Measurements from ENCODE around the gene KCNH3. TPM values are rescaled to one million over a fixed set of nuclear protein-coding genes. Genes with fewer than 3 reads are reported as not detected.

Gene KCNH3
- total RNA-seq, 5 donors from 2014 or later (not counting 1 experiment from before 2014, with no cell fraction given), result 3.4 to 8.0 (median 5.5) TPM

DNA sequence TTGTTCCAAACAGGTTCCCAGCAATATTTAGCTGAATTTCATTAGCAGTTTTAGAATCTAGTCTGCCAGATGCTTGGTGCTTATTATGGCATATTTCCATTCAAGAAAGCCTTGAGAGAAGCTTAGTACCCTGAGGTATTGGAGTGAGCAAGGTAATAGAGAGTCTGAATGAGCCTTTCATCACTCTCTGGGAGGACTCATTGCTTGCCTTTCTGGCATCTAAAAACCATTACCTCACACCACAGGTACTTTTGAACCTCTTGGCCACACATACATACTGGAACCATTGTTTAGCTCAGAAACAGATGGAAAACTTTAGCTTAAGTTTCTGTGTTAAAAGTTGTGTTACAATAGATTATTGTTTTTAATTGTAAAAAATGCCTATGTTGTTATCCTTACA, 27.4 kb upstream of the KCNH3 start:
- POLR2A ChIA-PET, result interaction anchor here in 1 of 2 donors (0.6 kb wide), 1 partner anchor 150 kb away, joined by 3 read pairs; no protein-coding TSS in a partner anchor
- Mint-ChIP-seq H3K4me1 (peaks cover 0 to 2% (median 0%) of the 10 kb centered on the region in 3 donors), H3K36me3 (peaks cover under 1% of the 10 kb centered on the region), H3K9me3 (no peaks in the 10 kb centered on the region), H3K27ac (no peak overlapping the region), H3K4me3 (no peak overlapping the region), H3K27me3 (no peaks in the 10 kb centered on the region)
- Histone ChIP-seq H3K36me3 (ENCODE audit: control insufficient read depth in 2 of 2, extremely low read depth in 1 of 2, insufficient read depth in 1 of 2, low read length in 1 of 2) (no peaks in the 10 kb centered on the region), H3K9me3 (no peaks in the 10 kb centered on the region), H3K27ac (ENCODE audit: low read length) (no peak overlapping the region), H3K4me1 (ENCODE audit: control insufficient read depth in 1 of 2, extremely low read depth in 1 of 2, insufficient read depth in 2 of 2, low read length in 2 of 2) (peaks cover 0 to 2% of the 10 kb centered on the region in 2 experiments), H3K4me3 (ENCODE audit: control insufficient read depth in 1 of 2, extremely low read depth in 1 of 2, low read length in 1 of 2) (no peak overlapping the region), H3K27me3 (replicated peaks in 1 of 2; ENCODE audit: control insufficient read depth in 2 of 2, extremely low read depth in 1 of 2, insufficient read depth in 2 of 2, low read length in 1 of 2) (no peaks in the 10 kb centered on the region)
- DNase-seq (no peak), ATAC-seq (replicated peaks in 1 of 4) (no peak)
- CTCF ChIA-PET, result interaction anchor here (0.6 to 8.3 kb wide), 8 partner anchors 9 to 260 kb away, joined by 3 to 209 read pairs (median 8); partner anchors contain the start of gene SPATS2 (in 1 of the 2)

DNA sequence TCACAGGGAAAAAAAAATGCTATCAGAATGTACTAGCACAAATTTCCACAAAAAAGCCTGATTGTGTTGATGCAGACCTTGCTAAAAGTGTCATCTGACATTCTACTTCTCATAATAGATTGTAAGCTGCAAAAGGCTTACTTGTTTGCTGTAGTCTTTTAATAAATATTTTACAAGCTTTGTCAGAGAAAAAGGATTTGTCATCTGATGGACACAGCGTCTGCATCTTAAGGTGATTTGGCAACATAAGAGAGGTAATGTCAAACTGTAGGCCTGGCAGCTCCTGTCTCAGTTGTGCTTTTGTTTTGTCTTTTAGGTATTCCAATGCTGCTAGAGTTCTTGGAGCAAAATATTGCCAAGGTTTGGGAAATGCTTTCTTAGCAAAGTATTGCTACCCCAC, 26.3 kb upstream of the KCNH3 start:
- DNase-seq, result no peak
- Mint-ChIP-seq H3K9me3 (no peaks in the 10 kb centered on the region), H3K4me1 (peaks cover 0 to 2% (median 0%) of the 10 kb centered on the region in 3 donors), H3K4me3 (no peak overlapping the region), H3K27me3 (no peaks in the 10 kb centered on the region), H3K36me3 (no peaks in the 10 kb centered on the region), H3K27ac (no peak overlapping the region)
- H3K36me3 ChIP-seq (ENCODE audit: control insufficient read depth in 2 of 2, extremely low read depth in 1 of 2, insufficient read depth in 1 of 2, low read length in 1 of 2), result no peaks in the 10 kb centered on the region
- peaks cover 0 to 2% of the 10 kb centered on the region in 2 experiments for H3K4me1 ChIP-seq (ENCODE audit: control insufficient read depth in 1 of 2, extremely low read depth in 1 of 2, insufficient read depth in 2 of 2, low read length in 2 of 2)
- POLR2A ChIA-PET, result interaction anchor here in 1 of 2 donors (0.7 kb wide), 1 partner anchor 154 kb away, joined by 8 read pairs; no protein-coding TSS in a partner anchor
- no peaks in the 10 kb centered on the region for H3K9me3 ChIP-seq
- CTCF ChIA-PET, result interaction anchor here (0.8 to 8.3 kb wide), 9 partner anchors 16 to 224 kb away, joined by 3 to 209 read pairs (median 9); partner anchors contain the start of genes DNAJC22 (in 1 of the 2) and TROAP (in 1 of the 2)
- no peak overlapping the region for H3K4me3 ChIP-seq (ENCODE audit: control insufficient read depth in 1 of 2, extremely low read depth in 1 of 2, low read length in 1 of 2)
- no peak overlapping the region for H3K27ac ChIP-seq (ENCODE audit: low read length)
- no peaks in the 10 kb centered on the region for H3K27me3 ChIP-seq (replicated peaks in 1 of 2; ENCODE audit: control insufficient read depth in 2 of 2, extremely low read depth in 1 of 2, insufficient read depth in 2 of 2, low read length in 1 of 2)
- WGBS (ENCODE audit: insufficient coverage), result 82% methylated on average over 1 of the region's 1 CpG
- no peak for ATAC-seq (replicated peaks in 1 of 4)

DNA sequence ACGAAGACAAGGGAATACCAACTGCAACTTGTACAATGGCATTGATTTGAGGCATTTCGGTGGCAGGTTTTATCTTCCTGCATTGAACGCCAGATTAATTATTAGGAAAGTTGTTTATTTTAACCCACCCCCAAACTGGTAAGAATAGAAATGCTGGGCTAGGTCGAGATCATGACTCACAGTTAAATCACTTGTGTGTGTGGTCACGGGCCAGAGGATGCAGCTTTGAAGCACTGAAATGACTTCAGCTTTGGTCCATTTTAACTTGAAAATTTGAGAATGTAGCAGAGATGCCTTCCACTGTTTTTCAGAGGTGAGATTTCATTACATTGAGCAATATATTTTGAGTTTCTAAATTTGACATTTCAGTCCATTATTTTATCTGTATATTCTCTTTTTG, 23.6 kb upstream of the KCNH3 start:
- Mint-ChIP-seq H3K36me3 (no peaks in the 10 kb centered on the region), H3K9me3 (no peaks in the 10 kb centered on the region), H3K4me3 (no peak overlapping the region), H3K27ac (no peak overlapping the region), H3K27me3 (no peaks in the 10 kb centered on the region), H3K4me1 (peaks cover 0 to 2% (median 0%) of the 10 kb centered on the region in 3 donors)
- DNase-seq, result no peak
- ChIA-PET POLR2A (interaction anchor here in 1 of 2 donors (0.6 kb wide), 1 partner anchor 104 kb away, joined by 3 read pairs; no protein-coding TSS in a partner anchor), CTCF (interaction anchor here (0.6 to 8.3 kb wide), 12 partner anchors 20 to 226 kb away, joined by 3 to 209 read pairs (median 12); partner anchors contain the start of genes DNAJC22 (in 1 of the 2) and SPATS2 (in 1 of the 2))
- Histone ChIP-seq H3K27me3 (replicated peaks in 1 of 2; ENCODE audit: control insufficient read depth in 2 of 2, extremely low read depth in 1 of 2, insufficient read depth in 2 of 2, low read length in 1 of 2) (no peaks in the 10 kb centered on the region), H3K4me3 (ENCODE audit: control insufficient read depth in 1 of 2, extremely low read depth in 1 of 2, low read length in 1 of 2) (no peak overlapping the region), H3K36me3 (ENCODE audit: control insufficient read depth in 2 of 2, extremely low read depth in 1 of 2, insufficient read depth in 1 of 2, low read length in 1 of 2) (no peaks in the 10 kb centered on the region), H3K27ac (ENCODE audit: low read length) (no peak overlapping the region), H3K9me3 (no peaks in the 10 kb centered on the region), H3K4me1 (ENCODE audit: control insufficient read depth in 1 of 2, extremely low read depth in 1 of 2, insufficient read depth in 2 of 2, low read length in 2 of 2) (peaks cover 0 to 2% of the 10 kb centered on the region in 2 experiments)
- ATAC-seq (replicated peaks in 1 of 4), result no peak
- WGBS (ENCODE audit: insufficient coverage), result 83% methylated on average over 1 of the region's 5 CpGs

DNA sequence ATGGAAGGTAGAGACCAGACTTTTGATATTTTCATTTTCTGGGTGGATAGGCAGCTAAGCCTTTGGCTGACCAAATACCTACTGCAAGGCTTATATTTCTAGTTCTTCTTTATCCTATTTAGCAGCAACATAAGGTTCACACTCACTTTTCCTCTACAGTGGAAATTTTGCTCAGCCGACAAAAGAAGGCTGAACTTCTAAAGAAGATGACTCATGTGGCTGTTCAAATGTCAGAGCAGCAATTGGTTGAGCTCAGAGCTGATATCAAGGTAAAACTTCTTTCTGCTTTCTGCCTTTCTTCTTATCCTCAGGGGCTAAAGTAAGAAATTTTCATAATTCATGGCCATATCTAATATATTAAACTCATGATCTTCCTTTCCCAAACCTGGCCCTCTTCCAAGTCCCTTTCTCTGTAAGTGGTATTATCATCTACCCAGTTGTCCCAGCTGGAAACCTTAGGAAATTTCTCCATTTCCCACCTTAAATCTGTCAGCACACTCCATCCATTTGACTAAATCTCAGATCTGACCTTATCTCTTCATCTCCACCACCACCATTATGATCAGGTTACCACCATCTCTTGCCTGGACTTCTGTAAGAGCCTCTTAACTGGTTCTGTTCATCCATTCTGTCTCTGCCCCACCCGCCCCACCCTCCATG, 19.8 kb upstream of the KCNH3 start:
- Mint-ChIP-seq H3K27me3 (no peaks in the 10 kb centered on the region), H3K36me3 (peaks cover 9% of the 10 kb centered on the region), H3K4me1 (no peaks in the 10 kb centered on the region), H3K4me3 (no peak overlapping the region), H3K9me3 (no peaks in the 10 kb centered on the region), H3K27ac (no peak overlapping the region)
- DNase-seq (no peak), ATAC-seq (replicated peaks in 1 of 4) (no peak)
- Histone ChIP-seq H3K36me3 (ENCODE audit: control insufficient read depth in 2 of 2, extremely low read depth in 1 of 2, insufficient read depth in 1 of 2, low read length in 1 of 2) (no peaks in the 10 kb centered on the region), H3K27me3 (replicated peaks in 1 of 2; ENCODE audit: control insufficient read depth in 2 of 2, extremely low read depth in 1 of 2, insufficient read depth in 2 of 2, low read length in 1 of 2) (no peaks in the 10 kb centered on the region), H3K27ac (ENCODE audit: low read length) (no peak overlapping the region), H3K4me1 (ENCODE audit: control insufficient read depth in 1 of 2, extremely low read depth in 1 of 2, insufficient read depth in 2 of 2, low read length in 2 of 2) (no peaks in the 10 kb centered on the region), H3K9me3 (no peaks in the 10 kb centered on the region), H3K4me3 (ENCODE audit: control insufficient read depth in 1 of 2, extremely low read depth in 1 of 2, low read length in 1 of 2) (no peak overlapping the region)
- ChIA-PET CTCF (interaction anchor here (0.6 to 3.3 kb wide), 5 partner anchors 161 to 235 kb away, joined by 3 to 19 read pairs (median 3); no protein-coding TSS in a partner anchor), POLR2A (no interaction called here)
- no CpG with 5 or more reads among the region's 2 CpGs for WGBS (ENCODE audit: insufficient coverage)

DNA sequence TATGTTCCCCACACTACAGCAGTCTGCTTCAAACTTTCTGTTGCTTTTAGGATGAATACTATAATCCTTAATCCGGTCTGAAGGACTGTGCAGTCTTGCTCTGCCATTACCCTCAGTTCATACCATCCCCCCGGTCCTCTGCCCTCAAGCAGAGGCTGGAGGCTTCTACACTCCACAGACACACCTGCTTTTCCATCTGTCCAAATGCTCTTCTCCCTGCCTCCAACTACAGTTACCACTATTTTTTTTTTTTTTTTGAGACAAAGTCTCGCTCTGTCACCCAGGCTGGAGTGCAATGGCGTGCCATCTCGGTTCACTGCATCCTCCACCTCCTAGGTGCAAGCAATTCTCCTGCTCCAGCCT, 19.3 kb upstream of the KCNH3 start:
- no peak overlapping the region for H3K27ac ChIP-seq (ENCODE audit: low read length)
- Mint-ChIP-seq H3K4me3 (no peak overlapping the region), H3K27me3 (no peaks in the 10 kb centered on the region), H3K36me3 (peaks cover 10% of the 10 kb centered on the region), H3K27ac (no peak overlapping the region), H3K9me3 (no peaks in the 10 kb centered on the region), H3K4me1 (no peaks in the 10 kb centered on the region)
- no peak for ATAC-seq (replicated peaks in 1 of 4)
- WGBS (ENCODE audit: insufficient coverage), result 100% methylated on average over 2 of the region's 5 CpGs
- no peaks in the 10 kb centered on the region for H3K27me3 ChIP-seq (replicated peaks in 1 of 2; ENCODE audit: control insufficient read depth in 2 of 2, extremely low read depth in 1 of 2, insufficient read depth in 2 of 2, low read length in 1 of 2)
- ChIA-PET CTCF (interaction anchor here in 1 of 2 donors (0.7 kb wide), 1 partner anchor 236 kb away, joined by 3 read pairs; no protein-coding TSS in a partner anchor), POLR2A (no interaction called here)
- H3K4me1 ChIP-seq (ENCODE audit: control insufficient read depth in 1 of 2, extremely low read depth in 1 of 2, insufficient read depth in 2 of 2, low read length in 2 of 2), result no peaks in the 10 kb centered on the region
- no peaks in the 10 kb centered on the region for H3K36me3 ChIP-seq (ENCODE audit: control insufficient read depth in 2 of 2, extremely low read depth in 1 of 2, insufficient read depth in 1 of 2, low read length in 1 of 2)
- H3K4me3 ChIP-seq (ENCODE audit: control insufficient read depth in 1 of 2, extremely low read depth in 1 of 2, low read length in 1 of 2), result no peak overlapping the region
- no peak for DNase-seq
- H3K9me3 ChIP-seq, result no peaks in the 10 kb centered on the region

DNA sequence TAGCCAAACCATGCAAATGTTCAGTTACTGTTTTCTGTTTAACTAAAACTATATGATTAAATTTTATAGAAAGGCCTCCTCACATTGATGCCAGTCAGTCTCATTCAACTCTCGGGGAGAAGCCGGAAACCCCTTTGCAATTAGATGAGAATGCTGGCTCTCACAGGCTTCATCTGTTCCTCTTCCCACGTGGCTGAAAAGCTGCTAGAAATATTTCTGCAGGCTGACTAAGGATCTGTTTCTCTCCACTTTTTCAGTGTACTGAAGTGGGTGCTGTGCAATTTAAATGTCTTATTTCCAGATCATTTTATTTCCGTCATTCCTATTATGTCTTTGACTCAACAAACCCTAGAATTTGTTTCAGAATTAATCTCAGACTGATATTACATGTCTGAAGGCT, 17.4 kb upstream of the KCNH3 start:
- Histone ChIP-seq H3K4me1 (ENCODE audit: control insufficient read depth in 1 of 2, extremely low read depth in 1 of 2, insufficient read depth in 2 of 2, low read length in 2 of 2) (no peaks in the 10 kb centered on the region), H3K27ac (ENCODE audit: low read length) (no peak overlapping the region), H3K9me3 (no peaks in the 10 kb centered on the region), H3K36me3 (ENCODE audit: control insufficient read depth in 2 of 2, extremely low read depth in 1 of 2, insufficient read depth in 1 of 2, low read length in 1 of 2) (peaks cover 0 to 6% of the 10 kb centered on the region in 2 donors), H3K27me3 (replicated peaks in 1 of 2; ENCODE audit: control insufficient read depth in 2 of 2, extremely low read depth in 1 of 2, insufficient read depth in 2 of 2, low read length in 1 of 2) (no peaks in the 10 kb centered on the region), H3K4me3 (ENCODE audit: control insufficient read depth in 1 of 2, extremely low read depth in 1 of 2, low read length in 1 of 2) (no peak overlapping the region)
- CTCF ChIA-PET, result no interaction called here
- Mint-ChIP-seq H3K4me3 (no peak overlapping the region), H3K27ac (no peak overlapping the region), H3K9me3 (no peaks in the 10 kb centered on the region), H3K4me1 (no peaks in the 10 kb centered on the region), H3K36me3 (peaks cover 26% of the 10 kb centered on the region), H3K27me3 (no peaks in the 10 kb centered on the region)
- POLR2A ChIA-PET, result no interaction called here
- no peak for ATAC-seq (replicated peaks in 1 of 4)
- no CpG with 5 or more reads among the region's 4 CpGs for WGBS (ENCODE audit: insufficient coverage)
- DNase-seq, result no peak
